HG03095 (cell line): ENCODE measurements around the gene GPR143.
"Not testable (repeated sequence)": the region's sequence is repeated elsewhere in the genome, so short reads cannot be mapped to it uniquely, and the experiment has no call there.

ENCODE experiments used
- ATAC-seq: cut with Tn5 transposase; IDR thresholded peaks from one replicate; pipeline ENCODE4 v1.9.1; 2021; ENCODE audit warnings: moderate library complexity; ENCODE audit not compliant: unreplicated experiment

The GPR143 gene

GRCh38 chrX:9770319-9770718 is 4.7 kb upstream of the GPR143 start:
- ATAC-seq = no peak

GRCh38 chrX:9768321-9768839 is 2.7 kb upstream of the GPR143 start:
- not testable (repeated sequence) for ATAC-seq

GRCh38 chrX:9767375-9767774 is 1.7 kb upstream of the GPR143 start:
- ATAC-seq = no peak

GRCh38 chrX:9765072-9765736 is 443 bp downstream of the GPR143 start:
- ATAC-seq = no peak

GRCh38 chrX:9759337-9759736 is 6.3 kb downstream of the GPR143 start:
- no peak for ATAC-seq

GRCh38 chrX:9758021-9758638 is 7.5 kb downstream of the GPR143 start:
- ATAC-seq = no peak

- ATAC-seq = no peak
Observed at GRCh38 chrX:9757366-9757765, 8.3 kb downstream of the GPR143 start.

GRCh38 chrX:9749146-9749692 is 16.4 kb downstream of the GPR143 start:
- ATAC-seq = no peak

GRCh38 chrX:9747644-9748043 is 18.0 kb downstream of the GPR143 start:
- no peak for ATAC-seq

GRCh38 chrX:9746148-9746888 is 19.3 kb downstream of the GPR143 start:
- ATAC-seq = no peak

GRCh38 chrX:9745417-9746115 is 20.1 kb downstream of the GPR143 start:
- no peak for ATAC-seq

- no peak for ATAC-seq
Observed at GRCh38 chrX:9739130-9739529, 26.5 kb downstream of the GPR143 start.

- ATAC-seq = no peak
Observed at GRCh38 chrX:9738151-9738550, 27.5 kb downstream of the GPR143 start.

- no peak for ATAC-seq
Observed at GRCh38 chrX:9737363-9737762, 28.3 kb downstream of the GPR143 start.

GRCh38 chrX:9730752-9731151 is 34.9 kb downstream of the GPR143 start:
- ATAC-seq = no peak

- no peak for ATAC-seq
Observed at GRCh38 chrX:9730078-9730477, 35.6 kb downstream of the GPR143 start.

GRCh38 chrX:9729171-9729885 is 36.3 kb downstream of the GPR143 start:
- no peak for ATAC-seq

GRCh38 chrX:9728261-9728660 is 37.4 kb downstream of the GPR143 start:
- ATAC-seq = no peak

- no peak for ATAC-seq
Observed at GRCh38 chrX:9724711-9725110, 40.9 kb downstream of the GPR143 start.

- ATAC-seq = no peak
Observed at GRCh38 chrX:9717376-9717775, 48.3 kb downstream of the GPR143 start.
